Subcutaneous preadipocyte (primary cell): Measurements from ENCODE around the gene C10orf120. TPM values are rescaled to one million over a fixed set of nuclear protein-coding genes. Genes with fewer than 3 reads are reported as not detected.

Source experiments
- total RNA-seq: library from RNA; depleted of rRNA; stranded (reverse); fragments of >200 nt; gene quantifications from 2 replicates; pipeline ENCODE4 v1.2.3, GENCODE V29; 2012

The C10orf120 gene
- total RNA-seq, result not detected in 2 replicates

GRCh38 chr10:122699796-122700455 lies at the start of gene C10orf120:
TSS of gene C10orf120 (minus strand) at chr10:122699846. CDS start at chr10:122699790, 56 bp downstream.

Other genes starting within 250 kb of the C10orf120 start
- gene ARMS2, start 245.2 kb downstream of the C10orf120 start, total RNA-seq, result not detected in 2 replicates
- 168 and 310 TPM in 2 replicates for gene HTRA1, start 238.3 kb downstream of the C10orf120 start, total RNA-seq
- gene DMBT1, start 139.1 kb downstream of the C10orf120 start, total RNA-seq, result under 0.01 TPM in 2 replicates
- 0.59 and 0.73 TPM in 2 replicates for gene CUZD1, start 146.0 kb upstream of the C10orf120 start, total RNA-seq
- gene FAM24B, start 179.7 kb upstream of the C10orf120 start, total RNA-seq, result 4.1 and 4.4 TPM in 2 replicates
- gene FAM24A, start 210.8 kb upstream of the C10orf120 start, total RNA-seq, result not detected in 2 replicates